Heart left ventricle (tissue), 16 donors: ENCODE data around the gene OGFOD3. TPM values are rescaled to one million over a fixed set of nuclear protein-coding genes. Genes with fewer than 3 reads are reported as not detected.
A peak's percentile ranks its signal among the peaks of the same experiment; 100 is the strongest.
"Not testable (repeated sequence)": the region's sequence is repeated elsewhere in the genome, so short reads cannot be mapped to it uniquely, and the experiment has no call there.

ENCODE experiments used
- ATAC-seq, 4 donors: fragments of 200-7000 bp; cut with Tn5 transposase; one replicate each; pipeline ENCODE4 v1.9.1; 2020 to 2022; ENCODE audit warnings: moderate library complexity in 4 of 4, mild to moderate bottlenecking in 3 of 4, moderate number of reproducible peaks in 1 of 4
- DNase-seq, 5 donors: peaks; one replicate each; pipeline ENCODE4 v3.0.0-alpha.2; 2020
- H3K27ac ChIP-seq, 12 donors: fragments of 200-600 bp; sonication (generic) in 4 of 12; one replicate each; pipeline versions ENCODE4 v1.5.0 to v1.8.0; 2016 to 2022; ENCODE audit warnings: mild to moderate bottlenecking in 2 of 12
- H3K27me3 ChIP-seq, 9 donors: fragments of 200-600 bp; sonication (generic) in 2 of 9; one replicate each; pipeline versions ENCODE4 v1.5.1 to v1.8.0; 2016 to 2022; ENCODE audit warnings: mild to moderate bottlenecking in 3 of 9
- H3K36me3 ChIP-seq, 9 donors: fragments of 200-600 bp; sonication (generic) in 2 of 9; one replicate each; pipeline versions ENCODE4 v1.5.0 to v1.8.0; 2018 to 2022; ENCODE audit warnings: mild to moderate bottlenecking in 2 of 9
- H3K4me1 ChIP-seq, 12 donors: fragments of 200-600 bp; sonication (generic) in 4 of 12; one replicate each; pipeline versions ENCODE4 v1.5.0 to v1.8.0; 2016 to 2022; ENCODE audit warnings: mild to moderate bottlenecking in 3 of 12
- H3K4me3 ChIP-seq, 12 donors: fragments of 200-600 bp; sonication (generic) in 4 of 12; one replicate each; pipeline versions ENCODE4 v1.5.0 to v1.8.0; 2017 to 2022; ENCODE audit warnings: mild to moderate bottlenecking in 9 of 12, moderate library complexity in 4 of 12
- H3K9me3 ChIP-seq, 12 donors: fragments of 200-600 bp; sonication (generic) in 4 of 12; one replicate each; pipeline versions ENCODE4 v1.5.0 to v1.8.0; 2016 to 2022; ENCODE audit warnings: mild to moderate bottlenecking in 1 of 12
- CTCF ChIP-seq, 12 donors: fragments of 200-600 bp; sonication (generic) in 4 of 12; IDR thresholded peaks; one replicate each; pipeline versions ENCODE4 v1.5.0 to v1.8.0; 2018 to 2022; ENCODE audit warnings: antibody characterized with exemption in 12 of 12, mild to moderate bottlenecking in 5 of 12
- POLR2A ChIP-seq, 2 donors: fragments of 450-650 bp; IDR thresholded peaks; one replicate each; pipeline ENCODE4 v1.6.1; 2017; ENCODE audit warnings: antibody characterized with exemption in 2 of 2, mild to moderate bottlenecking in 2 of 2, moderate library complexity in 2 of 2
- WGBS, 4 donors: extraction: QIAGEN DNeasy Blood & Tissue Kit in 2 of 4; methylation state at CpG; one replicate each; pipeline versions ENCODE4 v1.1.5 to v1.1.7; 2013 to 2018; 5-methylcytosine and 5-hydroxymethylcytosine counted together
- intact Hi-C, 10 donors: fragments of 100-400 bp; cut with DNase I; formaldehyde crosslinking; loops; one replicate each; pipeline versions ENCODE4 v1.11.1 to v1.14.2; 2022
- polyA plus RNA-seq, 2 donors: library from polyadenylated mRNA; stranded (reverse); fragments of 200-250 nt; gene quantifications; one replicate each; pipeline ENCODE4 v1.2.3, GENCODE V29; 2013
- total RNA-seq, 9 donors: library from RNA; depleted of rRNA in 2 of 9; stranded (reverse); fragments of >200 nt in 2 of 9; fragmentation: NEBNext Ultra II Directional in 3 of 9; extraction: Animal tissue kit (Norgen Biotek cat#: 25700) in 3 of 9; gene quantifications; one replicate each; pipeline versions ENCODE4 v1.1.0 to v1.2.4, GENCODE V29; 2016 to 2023
- donor health status: ischemic (EF 13 %, LVEDD 7.1; RV severe dilation, severe dysfunction).
- donor health status: healthy with polysubstance abuse.
- donor health status: DM: no; HTN: yes; CAD: no.
- donor health status: DM: no; HTN: no; CAD: no.
- donor health status: ischemic (EF 25% LVEDD 6.9; RV normal size, moderate dysfunction).
- donor health status: ischemic (EF 25% LVEDD 5.7; RV mildly dilated, moderate dysfunction).
- donor health status: healthy.
- donor health status: DM: yes; HTN: yes; CAD: no.
- donor health status: ischemic (EF 35%, LVEDD 5.7; RV mildly dilated, moderate dysfunction).
- donor health status: nonischemic (EF 11% LVEDD 7.7; RV severe dilation, severe dysfunction).
- donor health status: DM: yes; HTN: yes; CAD: no.
- donor health status: PGD.
- donor health status: ischemic (EF 29% LVEDD 5.4; RV normal size, mild dysfunction).
- donor health status: nonischemic (EF 23%, LVEDD 6.1; RV moderate dilation, normal function).

OGFOD3 gene
- total and polyA plus RNA-seq, 11 donors: 22.6 to 38.5 (median 29.3) TPM

GRCh38 chr17:82350182-82351030 is 68.0 kb downstream of the OGFOD3 start:
- peaks cover 0 to 14% (median 3%) of the 10 kb centered on the region in 12 donors for H3K4me1 ChIP-seq
- no peak for ATAC-seq
- H3K27me3 ChIP-seq: no peaks in the 10 kb centered on the region
- no peaks in the 10 kb centered on the region for H3K36me3 ChIP-seq
- no peak overlapping the region for H3K4me3 ChIP-seq
- no peaks in the 10 kb centered on the region for H3K9me3 ChIP-seq
- no peak overlapping the region for H3K27ac ChIP-seq
- WGBS, 4 donors: 90 to 96% (median 94%) methylated on average over 13 to 28 of the region's 28 CpGs
- intact Hi-C loops: loop anchor here (1.0 to 10.0 kb wide), 12 partner anchors 62 to 427 kb away; no protein-coding TSS in a partner anchor
- no peak for DNase-seq
- TF ChIP-seq POLR2A (IDR thresholded peaks at IDR 0.05) (no peak), CTCF (IDR thresholded peaks at IDR 0.05) (no peak)

- ATAC-seq: peak in 2 of 4 donors; percentile 5 to 8
- no peak for TF ChIP-seq POLR2A (IDR thresholded peaks at IDR 0.05)
- no peak for TF ChIP-seq CTCF (IDR thresholded peaks at IDR 0.05)
- no peak overlapping the region for H3K27ac ChIP-seq
- H3K4me3 ChIP-seq: no peak overlapping the region
- intact Hi-C loops: loop anchor here in 1 of 10 donors (5.0 kb wide), 1 partner anchor 423 kb away; no protein-coding TSS in a partner anchor
- H3K27me3 ChIP-seq: no peaks in the 10 kb centered on the region
- DNase-seq: no peak
- H3K36me3 ChIP-seq: no peaks in the 10 kb centered on the region
- 36 to 53% (median 47%) methylated on average over 11 of the region's 11 CpGs for WGBS, 4 donors
- no peaks in the 10 kb centered on the region for H3K9me3 ChIP-seq
- H3K4me1 ChIP-seq: peaks cover 0 to 14% (median 3%) of the 10 kb centered on the region in 12 donors
Measured at GRCh38 chr17:82349287-82349701, 69.1 kb downstream of the OGFOD3 start.

DNA sequence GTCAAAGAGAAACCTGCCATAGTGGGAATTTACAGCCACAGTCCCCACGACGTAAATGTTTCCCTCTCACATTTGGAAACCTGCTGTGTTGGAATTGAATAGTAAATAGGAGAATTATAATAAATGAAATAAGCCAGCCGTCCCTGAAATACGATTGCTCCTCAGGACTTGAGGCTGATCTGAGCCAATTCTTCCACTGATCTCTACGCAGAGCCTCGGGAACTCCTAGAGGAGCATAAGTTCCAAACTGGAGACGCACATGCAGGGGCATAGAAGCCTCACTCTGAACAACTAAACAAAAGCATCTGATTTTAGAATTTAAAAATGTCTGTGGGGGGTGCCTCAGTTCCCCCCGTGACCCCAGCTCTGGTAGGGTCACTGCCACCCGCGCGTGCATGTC is 69.5 kb downstream of the OGFOD3 start:
- no peak for ATAC-seq
- H3K4me1 ChIP-seq: peaks cover 0 to 14% (median 3%) of the 10 kb centered on the region in 12 donors
- H3K27ac ChIP-seq: no peak overlapping the region
- no peak for DNase-seq
- no peaks in the 10 kb centered on the region for H3K36me3 ChIP-seq
- H3K9me3 ChIP-seq: no peaks in the 10 kb centered on the region
- intact Hi-C loops: loop anchor here in 1 of 10 donors (5.0 kb wide), 1 partner anchor 423 kb away; no protein-coding TSS in a partner anchor
- TF ChIP-seq CTCF (IDR thresholded peaks at IDR 0.05) (no peak), POLR2A (IDR thresholded peaks at IDR 0.05) (no peak)
- 59 to 67% (median 65%) methylated on average over 11 of the region's 11 CpGs for WGBS, 4 donors
- no peaks in the 10 kb centered on the region for H3K27me3 ChIP-seq
- no peak overlapping the region for H3K4me3 ChIP-seq

GRCh38 chr17:82348434-82348833 is 70.0 kb downstream of the OGFOD3 start:
- WGBS, 4 donors: 78 to 80% (median 79%) methylated on average over 9 of the region's 9 CpGs
- DNase-seq: no peak
- intact Hi-C loops: loop anchor here in 1 of 10 donors (5.0 kb wide), 1 partner anchor 424 kb away; no protein-coding TSS in a partner anchor
- Histone ChIP-seq H3K9me3 (no peaks in the 10 kb centered on the region), H3K27me3 (peaks cover 0 to 3% (median 0%) of the 10 kb centered on the region in 9 donors), H3K4me3 (no peak overlapping the region), H3K27ac (no peak overlapping the region), H3K4me1 (peaks cover 0 to 14% (median 3%) of the 10 kb centered on the region in 12 donors), H3K36me3 (no peaks in the 10 kb centered on the region)
- TF ChIP-seq CTCF (IDR thresholded peaks at IDR 0.05) (no peak), POLR2A (IDR thresholded peaks at IDR 0.05) (no peak)
- no peak for ATAC-seq

GRCh38 chr17:82347994-82348393 is 70.4 kb downstream of the OGFOD3 start:
- ATAC-seq: not testable (repeated sequence)

More at GRCh38 chr17:82347994-82348393, 70.4 kb downstream of the OGFOD3 start:
- not testable (repeated sequence) for H3K27ac ChIP-seq, H3K9me3 ChIP-seq, H3K4me3 ChIP-seq, H3K36me3 ChIP-seq, DNase-seq, H3K27me3 ChIP-seq
- peaks cover 0 to 14% (median 3%) of the 10 kb centered on the region in 12 donors for H3K4me1 ChIP-seq
- intact Hi-C loops: loop anchor here in 1 of 10 donors (5.0 kb wide), 1 partner anchor 424 kb away; no protein-coding TSS in a partner anchor
- 88 to 90% (median 90%) methylated on average over 11 of the region's 11 CpGs for WGBS, 4 donors
